Upper lobe of left lung (tissue), 4 donors: ENCODE data around the gene EXOC1.

ENCODE experiments used
- EP300 ChIP-seq, 4 donors: sonication (generic); formaldehyde crosslinking; IDR thresholded peaks; one replicate each; pipeline ENCODE4 v1.5.1; 2017; ENCODE audit warnings: antibody characterized with exemption in 4 of 4, control low read depth in 2 of 4
- POLR2A ChIP-seq, 4 donors: fragments of 450-650 bp; IDR thresholded peaks; one replicate each; pipeline ENCODE4 v1.5.1; 2016 to 2017; ENCODE audit warnings: antibody characterized with exemption in 4 of 4, mild to moderate bottlenecking in 2 of 4
- POLR2AphosphoS5 ChIP-seq, 2 donors: sonication (generic); formaldehyde crosslinking; IDR thresholded peaks; one replicate each; pipeline ENCODE4 v1.5.1; 2017; ENCODE audit warnings: antibody characterized with exemption in 2 of 2
- TF ChIP-seq, protein P1 (sequence below), 6 experiments: fragments of 450-650 bp in 4 of 6; fragments of 200-600 bp in 2 of 6; sonication (generic) in 2 of 6; IDR thresholded peaks; one replicate each; pipeline ENCODE4 v1.5.1; 2016 to 2019; ENCODE audit warnings: antibody characterized with exemption in 6 of 6

- TF ChIP-seq, protein P1, sequence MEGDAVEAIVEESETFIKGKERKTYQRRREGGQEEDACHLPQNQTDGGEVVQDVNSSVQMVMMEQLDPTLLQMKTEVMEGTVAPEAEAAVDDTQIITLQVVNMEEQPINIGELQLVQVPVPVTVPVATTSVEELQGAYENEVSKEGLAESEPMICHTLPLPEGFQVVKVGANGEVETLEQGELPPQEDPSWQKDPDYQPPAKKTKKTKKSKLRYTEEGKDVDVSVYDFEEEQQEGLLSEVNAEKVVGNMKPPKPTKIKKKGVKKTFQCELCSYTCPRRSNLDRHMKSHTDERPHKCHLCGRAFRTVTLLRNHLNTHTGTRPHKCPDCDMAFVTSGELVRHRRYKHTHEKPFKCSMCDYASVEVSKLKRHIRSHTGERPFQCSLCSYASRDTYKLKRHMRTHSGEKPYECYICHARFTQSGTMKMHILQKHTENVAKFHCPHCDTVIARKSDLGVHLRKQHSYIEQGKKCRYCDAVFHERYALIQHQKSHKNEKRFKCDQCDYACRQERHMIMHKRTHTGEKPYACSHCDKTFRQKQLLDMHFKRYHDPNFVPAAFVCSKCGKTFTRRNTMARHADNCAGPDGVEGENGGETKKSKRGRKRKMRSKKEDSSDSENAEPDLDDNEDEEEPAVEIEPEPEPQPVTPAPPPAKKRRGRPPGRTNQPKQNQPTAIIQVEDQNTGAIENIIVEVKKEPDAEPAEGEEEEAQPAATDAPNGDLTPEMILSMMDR (IDR thresholded peaks at IDR 0.05) = no peak
- TF ChIP-seq POLR2A (IDR thresholded peaks at IDR 0.05) (no peak), POLR2AphosphoS5 (IDR thresholded peaks at IDR 0.05) (no peak), EP300 (IDR thresholded peaks at IDR 0.05) (no peak)
Observed at GRCh38 chr4:55949482-55949802, 96.0 kb downstream of the EXOC1 start.
